GM21526 (cell line): ENCODE results near the gene SH3RF3.

Experiments
- ATAC-seq: cut with Tn5 transposase; IDR thresholded peaks from one replicate; pipeline ENCODE4 v1.9.1; 2021; ENCODE audit warnings: moderate library complexity; ENCODE audit not compliant: unreplicated experiment, low FRiP score

The SH3RF3 gene

DNA sequence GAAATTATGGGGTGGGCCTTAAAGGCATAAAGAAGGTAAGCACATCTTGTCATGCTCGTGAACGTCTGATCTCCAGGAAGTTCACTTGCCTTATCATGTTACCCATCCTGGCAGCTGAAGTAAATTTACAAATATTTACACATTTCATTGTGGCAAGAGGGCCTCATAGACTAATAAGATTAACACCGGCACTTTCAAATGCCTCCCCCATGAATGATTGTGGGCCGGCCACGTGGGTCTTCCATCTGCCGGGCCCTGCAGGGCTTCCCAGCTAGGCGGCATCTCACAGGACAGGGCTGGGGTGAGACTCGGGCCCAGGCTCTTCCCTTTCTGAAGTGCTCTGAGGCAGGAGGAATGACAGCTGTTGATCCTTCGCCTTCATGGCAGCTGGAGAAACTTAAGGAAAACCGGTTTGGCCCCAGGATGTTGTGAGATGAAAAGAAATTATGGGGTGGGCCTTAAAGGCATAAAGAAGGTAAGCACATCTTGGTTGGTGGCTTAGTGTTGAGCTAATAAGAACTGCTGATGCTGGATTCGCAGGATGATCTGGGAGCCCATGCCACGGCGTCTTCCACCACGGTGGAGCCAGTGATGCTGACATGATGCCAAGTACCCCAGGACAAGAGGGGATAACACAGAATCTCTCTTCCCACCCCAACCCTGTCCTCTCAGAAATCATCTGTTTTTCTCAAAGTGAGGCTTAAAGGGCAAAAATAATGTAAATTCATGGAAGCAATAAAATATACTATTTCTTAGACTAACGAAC, 308.5 kb downstream of the SH3RF3 start:
- no peak for ATAC-seq

DNA sequence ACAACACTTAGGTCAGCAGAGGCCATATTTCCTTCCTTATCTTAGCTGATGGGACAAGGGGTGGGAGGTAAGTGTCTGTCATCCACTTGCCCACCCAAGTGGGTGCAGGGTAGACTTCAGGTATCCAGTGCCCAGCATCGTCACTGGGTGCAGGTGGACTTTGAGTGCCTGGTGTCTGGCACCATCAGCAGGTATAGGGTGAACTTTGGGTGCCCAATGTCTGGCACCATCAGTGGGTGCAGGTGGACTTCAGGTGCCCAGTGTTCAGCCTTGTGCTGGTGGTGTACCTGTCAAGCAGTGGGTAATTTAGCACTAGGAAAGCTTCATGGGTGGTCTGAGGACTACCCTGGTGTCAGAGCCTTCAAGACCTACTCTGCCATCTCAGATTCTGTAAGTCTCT, 309.1 kb downstream of the SH3RF3 start:
- ATAC-seq, result no peak

DNA sequence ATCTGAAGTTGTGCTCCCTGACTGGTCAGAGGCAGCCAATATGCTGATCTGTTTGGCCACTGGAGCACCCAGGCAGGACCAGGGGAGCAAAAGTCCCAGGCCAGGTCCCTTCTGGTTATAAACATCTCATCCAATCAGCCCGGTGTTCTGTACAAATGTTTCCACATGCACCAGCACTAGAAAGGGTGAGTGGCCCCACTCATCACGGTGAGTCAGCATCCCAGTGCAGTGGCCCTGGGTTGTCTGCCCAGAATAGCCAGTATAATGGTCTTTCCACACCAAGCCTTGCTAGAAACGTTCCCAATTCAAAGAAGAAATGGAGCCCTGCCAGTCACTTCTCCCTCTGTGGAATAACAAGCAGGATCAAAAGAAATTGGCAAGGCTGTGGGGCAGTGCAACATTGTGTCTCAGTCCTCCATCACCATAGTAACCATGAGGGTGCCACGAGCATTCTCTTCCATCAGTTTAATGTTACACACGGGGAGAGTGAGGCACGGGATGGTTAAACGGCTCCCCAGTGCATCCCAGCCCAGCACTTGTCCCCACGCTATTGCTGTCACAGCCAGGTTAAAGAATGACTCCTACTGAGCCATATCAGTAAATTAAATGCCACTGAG, 309.9 kb downstream of the SH3RF3 start:
- ATAC-seq, result no peak

DNA sequence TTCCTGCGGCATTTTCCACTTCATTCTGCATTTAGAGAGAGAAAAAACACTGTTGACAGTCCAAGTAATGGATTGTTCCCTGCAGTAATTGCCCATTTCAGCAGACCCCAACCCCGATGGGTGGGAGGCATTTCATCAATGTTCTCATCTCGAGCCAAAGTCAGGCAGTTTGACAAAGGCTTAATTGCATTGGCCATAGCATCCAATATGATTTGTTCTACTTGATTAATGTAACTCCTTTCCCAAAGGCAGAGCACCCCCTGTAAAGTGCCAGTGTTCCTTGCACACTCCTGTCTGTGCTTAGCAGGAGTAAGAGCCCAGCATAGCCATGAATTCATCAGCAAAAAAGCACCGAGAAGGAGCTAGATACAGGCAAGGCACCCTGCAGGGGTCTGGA, 310.4 kb downstream of the SH3RF3 start:
- ATAC-seq, result no peak

DNA sequence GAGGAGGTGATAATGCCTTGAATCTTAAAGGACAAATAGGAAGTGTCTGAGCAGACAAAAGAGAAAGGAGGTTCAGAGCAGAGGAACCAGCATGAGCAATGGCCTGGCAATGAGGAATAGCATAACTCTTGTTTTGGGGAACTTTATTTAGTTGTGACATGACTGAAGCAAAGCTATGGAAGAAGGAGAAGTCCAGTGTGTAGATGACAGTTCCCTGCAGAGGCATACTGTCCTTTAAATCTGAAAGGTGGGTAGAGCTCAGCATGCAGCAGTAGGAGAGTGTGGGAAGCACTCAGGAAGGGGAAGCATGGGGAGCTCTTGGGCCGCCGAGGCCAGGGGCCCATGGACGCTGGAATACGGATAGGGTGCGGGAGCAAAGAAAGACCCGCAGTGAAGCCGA, 311.0 kb downstream of the SH3RF3 start:
- ATAC-seq, result no peak

DNA sequence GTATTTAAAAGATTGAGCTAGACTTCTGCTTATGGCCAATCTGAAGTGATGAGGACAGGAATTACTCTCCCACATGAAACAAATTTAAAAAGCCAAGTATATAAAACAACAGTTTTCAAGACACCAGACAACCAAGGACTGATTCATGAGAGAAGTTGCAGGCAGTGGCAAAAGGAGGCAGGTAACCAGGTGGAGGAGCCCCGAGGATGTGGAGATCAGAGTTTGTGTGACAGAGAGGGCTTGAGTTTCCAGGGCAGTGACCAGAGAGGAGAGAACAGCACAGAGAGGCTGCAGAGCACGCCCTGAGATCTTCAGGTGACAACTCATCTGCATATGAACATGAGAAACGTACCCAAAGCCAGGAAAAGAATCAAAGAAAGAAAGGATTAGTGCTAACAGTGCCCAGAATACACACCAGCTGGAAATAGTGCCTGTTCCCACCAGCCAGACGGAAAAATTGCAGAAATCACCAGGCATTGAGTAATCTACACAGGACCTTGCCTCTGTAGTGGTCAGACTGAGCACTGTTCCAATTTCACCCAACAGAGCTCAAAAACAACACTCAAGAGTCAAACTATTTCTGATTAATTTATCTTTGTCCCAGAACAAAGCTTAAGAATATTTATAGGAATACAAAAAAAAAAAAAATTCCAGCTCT, 311.6 kb downstream of the SH3RF3 start:
- no peak for ATAC-seq

DNA sequence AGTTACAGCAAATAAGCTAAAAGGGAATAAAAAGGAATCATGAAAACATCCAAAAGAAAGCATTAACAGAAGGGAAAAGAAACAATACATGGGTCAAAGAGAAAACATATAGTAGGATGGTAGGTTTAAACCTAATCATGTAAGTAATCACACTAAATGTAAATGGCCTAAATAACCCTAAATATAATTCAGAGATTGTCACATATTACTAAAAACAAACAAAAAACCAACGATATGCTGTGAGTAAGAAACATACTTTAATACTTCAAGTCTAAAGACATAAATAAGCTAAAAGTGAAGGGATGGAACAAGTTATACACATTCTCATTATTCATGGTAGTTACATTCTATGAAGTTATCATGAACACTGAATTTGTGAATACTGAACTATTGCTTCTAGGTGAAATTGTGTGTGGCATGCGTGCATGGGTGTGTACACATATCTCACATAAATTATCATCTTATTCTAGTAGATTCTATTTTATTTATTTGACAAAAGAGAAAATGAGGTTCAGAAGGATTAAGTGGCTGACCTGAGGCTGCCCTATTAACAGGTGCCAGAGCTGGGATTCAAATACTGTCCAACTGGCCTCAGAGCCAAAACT, 313.8 kb downstream of the SH3RF3 start:
- no peak for ATAC-seq

DNA sequence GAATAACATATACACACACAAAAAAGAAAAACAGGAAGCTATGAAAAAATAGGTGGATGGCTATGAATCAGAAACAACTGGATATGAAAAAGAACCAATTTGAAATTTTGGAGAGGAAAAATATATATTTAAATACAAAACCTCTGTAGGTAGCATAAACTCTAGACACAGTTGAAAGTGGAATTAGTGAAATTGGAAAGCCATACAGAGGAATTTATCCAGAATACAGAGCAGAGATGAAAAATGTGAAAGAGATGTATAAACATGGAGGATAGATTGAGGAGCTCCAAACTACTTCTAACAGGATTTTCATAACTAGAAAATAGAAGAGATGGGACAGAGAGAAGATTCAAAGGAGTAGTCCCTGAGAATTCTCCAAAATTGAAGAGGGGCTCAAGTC, 315.9 kb downstream of the SH3RF3 start:
- no peak for ATAC-seq

DNA sequence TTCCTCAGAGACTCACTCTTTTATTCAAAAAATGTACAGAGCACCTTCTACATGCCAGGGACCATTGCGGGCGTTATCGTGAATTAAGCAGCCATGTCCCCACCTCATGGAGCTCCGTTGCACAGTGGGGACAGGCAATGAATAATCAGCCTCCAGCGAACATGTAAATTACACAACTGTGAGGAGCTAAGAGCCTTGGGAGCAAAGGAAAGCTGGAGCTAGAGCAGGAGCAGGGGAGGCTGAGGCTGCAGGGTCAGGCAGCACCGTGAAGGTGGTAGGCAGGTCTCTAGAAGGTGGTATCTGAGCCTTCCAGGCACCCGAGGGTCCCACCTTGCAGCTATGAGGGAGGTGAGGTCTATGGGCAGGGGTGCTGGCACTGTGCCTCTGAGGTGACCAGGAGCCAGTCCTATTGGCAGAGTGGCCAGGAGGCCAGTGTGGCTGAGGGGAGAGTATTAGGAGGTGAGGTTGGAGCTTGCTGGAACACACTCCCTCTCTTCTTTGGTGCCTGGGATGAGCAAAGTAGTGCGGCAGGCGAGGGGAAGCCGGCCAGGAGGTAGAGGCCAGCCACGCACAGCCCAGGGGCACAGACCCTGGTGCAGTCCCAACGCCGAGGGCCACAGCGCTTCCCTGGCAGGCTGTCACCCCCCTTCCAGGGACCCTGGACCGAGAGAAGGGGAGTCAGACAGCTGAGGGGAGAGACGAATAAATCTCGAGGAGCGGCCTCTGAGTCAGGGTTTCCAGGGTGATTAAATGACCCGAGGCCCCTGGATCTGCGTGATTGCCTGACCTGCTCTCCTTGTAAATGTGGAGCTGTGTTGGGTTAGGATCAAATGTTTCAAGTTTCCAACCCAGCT, 317.5 kb downstream of the SH3RF3 start:
- no peak for ATAC-seq

DNA sequence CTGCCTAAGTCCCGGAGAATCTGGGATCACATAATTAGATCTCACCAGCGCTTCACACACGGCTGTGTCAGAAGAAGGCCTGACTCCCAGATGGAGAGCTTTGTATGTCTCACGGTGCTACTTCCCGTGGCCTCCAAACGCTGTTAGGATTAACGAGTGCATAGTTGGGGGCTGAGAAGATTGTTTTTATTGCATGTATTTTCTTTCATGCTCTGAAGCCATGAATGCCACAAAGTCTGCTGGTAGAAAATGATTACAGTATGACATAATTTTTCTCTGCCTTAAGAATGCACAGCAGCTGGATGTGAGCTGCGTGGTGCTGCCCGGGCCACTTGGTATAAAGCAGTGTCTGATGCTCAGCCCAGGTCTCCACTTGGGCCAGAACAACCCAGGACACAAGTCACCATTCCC, 318.3 kb downstream of the SH3RF3 start:
- ATAC-seq, result no peak

DNA sequence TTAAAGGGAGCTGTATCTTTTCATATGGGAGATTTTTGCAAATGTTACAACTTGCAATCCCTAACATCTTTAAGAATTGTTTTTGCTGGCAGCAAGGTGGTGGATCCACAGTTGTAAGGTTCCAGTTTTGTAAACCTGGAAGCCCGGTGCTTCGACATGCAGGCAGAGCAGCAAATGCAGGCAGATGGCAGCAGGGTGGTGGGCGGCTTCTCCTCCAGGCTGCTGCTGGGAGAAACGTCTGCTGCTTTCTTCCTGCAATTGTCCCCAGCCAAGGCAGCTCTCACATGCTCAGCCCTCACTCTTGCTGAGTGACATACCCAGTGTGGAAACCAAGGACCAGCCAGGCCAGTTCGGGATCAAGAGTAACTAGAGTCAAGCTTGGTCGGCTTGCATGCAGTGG, 318.8 kb downstream of the SH3RF3 start:
- ATAC-seq, result no peak

DNA sequence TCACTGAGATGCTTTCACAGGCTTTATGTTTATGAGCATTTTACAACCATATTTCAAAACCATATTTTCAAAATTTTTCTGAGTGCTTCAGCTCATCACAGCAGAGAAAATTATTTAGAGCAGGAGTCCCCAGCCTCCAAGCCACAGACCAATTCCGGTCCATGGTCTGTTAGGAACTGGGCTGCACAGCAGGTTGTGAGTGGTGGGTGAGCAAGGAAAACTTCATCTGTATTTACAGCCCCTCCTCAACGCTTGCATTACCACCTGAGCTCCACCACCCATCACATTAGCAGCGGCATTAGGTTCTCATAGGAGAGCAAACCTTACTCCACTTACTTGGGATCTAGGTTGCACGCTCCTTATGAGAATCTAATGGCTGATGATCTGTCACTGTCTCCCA, 319.2 kb downstream of the SH3RF3 start:
- no peak for ATAC-seq

DNA sequence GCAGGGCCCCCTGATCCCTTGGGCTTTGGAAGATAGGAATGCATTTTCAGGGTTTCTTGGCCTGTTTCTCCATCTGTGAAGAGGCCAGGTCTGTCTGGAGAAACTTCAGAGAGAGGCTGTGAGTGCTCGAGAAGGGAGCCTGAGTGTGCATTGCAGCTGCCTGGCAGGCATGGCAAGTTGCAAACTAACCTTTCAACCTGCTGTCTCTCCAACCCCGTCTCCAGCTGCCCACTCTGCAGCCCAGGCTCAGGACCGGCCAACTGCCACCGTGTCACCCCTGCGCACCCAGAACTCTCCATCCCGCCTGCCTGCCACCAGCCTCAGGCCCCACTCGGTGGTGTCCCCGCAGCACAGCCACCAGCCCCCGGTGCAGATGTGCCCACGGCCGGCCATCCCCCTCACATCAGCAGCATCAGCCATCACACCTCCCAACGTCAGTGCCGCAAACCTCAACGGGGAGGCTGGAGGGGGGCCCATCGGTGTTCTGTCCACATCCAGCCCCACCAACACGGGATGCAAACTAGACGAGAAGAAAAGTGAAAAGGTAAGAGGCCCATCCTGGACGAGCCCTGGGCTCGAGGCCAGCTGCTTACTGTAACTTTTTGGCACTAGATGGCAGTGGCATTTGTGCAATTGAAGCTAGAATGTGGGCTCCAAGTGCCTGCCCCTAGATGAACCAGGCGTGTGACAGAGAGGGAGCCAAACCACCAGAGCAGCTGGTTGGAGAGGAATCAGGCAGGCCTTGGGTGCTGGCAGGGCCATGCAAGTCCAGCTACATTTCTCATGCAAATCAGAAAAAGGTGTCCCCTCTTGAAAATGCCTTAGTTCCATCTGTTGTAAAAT, 320.2 kb downstream of the SH3RF3 start:
- no peak for ATAC-seq

DNA sequence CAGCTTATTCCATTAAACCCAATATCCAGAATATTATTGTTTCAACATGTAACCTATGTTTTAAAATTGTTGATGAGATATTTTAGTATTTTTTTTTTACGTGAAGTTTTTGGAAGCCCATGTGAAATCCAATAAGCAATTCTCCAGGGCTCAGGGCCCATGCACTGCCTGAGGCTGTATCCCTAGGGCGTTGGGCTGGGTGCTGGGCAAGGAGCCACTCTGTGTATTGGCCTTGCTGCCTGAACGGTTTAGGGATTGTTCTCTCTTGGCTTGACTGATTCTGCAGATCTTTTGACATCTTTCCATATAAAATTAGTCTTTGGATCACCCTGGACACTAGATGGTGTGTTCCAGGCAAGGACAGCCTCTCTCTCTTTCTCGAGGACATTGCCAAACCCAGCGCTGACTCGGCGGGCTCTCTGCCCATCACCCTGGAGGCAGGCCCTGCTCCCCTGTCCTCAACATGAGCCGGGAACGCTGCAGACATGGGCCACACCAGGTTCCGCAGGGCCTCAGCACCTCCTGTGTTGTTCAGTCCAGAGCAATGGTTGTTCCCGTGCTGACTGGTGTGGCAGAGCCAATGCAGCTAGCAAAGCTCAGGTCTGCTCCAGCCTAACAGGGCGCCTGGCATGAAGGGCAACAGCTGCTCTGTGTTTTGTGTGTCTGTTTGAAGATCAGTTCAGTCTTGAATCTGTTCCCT, 321.7 kb downstream of the SH3RF3 start:
- no peak for ATAC-seq

DNA sequence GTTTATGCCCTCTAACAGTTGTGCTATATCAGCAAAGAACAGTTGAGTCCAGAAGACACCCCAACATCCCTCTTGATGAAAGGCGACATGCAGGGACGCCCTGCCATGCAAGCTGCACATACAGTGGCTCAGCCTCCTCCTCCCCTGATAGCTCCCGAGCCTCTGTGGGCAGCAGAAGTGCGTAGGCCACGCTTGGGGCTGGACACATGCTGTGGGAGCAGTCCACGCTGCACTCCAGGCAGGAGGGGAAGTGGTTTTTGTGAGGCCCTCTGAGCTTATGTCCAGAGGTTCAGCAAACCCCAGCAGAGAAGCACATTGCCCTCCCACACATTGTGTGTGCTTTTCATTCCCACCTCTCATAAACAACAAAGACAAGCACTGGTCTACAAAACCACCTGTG, 322.7 kb downstream of the SH3RF3 start:
- ATAC-seq, result no peak

DNA sequence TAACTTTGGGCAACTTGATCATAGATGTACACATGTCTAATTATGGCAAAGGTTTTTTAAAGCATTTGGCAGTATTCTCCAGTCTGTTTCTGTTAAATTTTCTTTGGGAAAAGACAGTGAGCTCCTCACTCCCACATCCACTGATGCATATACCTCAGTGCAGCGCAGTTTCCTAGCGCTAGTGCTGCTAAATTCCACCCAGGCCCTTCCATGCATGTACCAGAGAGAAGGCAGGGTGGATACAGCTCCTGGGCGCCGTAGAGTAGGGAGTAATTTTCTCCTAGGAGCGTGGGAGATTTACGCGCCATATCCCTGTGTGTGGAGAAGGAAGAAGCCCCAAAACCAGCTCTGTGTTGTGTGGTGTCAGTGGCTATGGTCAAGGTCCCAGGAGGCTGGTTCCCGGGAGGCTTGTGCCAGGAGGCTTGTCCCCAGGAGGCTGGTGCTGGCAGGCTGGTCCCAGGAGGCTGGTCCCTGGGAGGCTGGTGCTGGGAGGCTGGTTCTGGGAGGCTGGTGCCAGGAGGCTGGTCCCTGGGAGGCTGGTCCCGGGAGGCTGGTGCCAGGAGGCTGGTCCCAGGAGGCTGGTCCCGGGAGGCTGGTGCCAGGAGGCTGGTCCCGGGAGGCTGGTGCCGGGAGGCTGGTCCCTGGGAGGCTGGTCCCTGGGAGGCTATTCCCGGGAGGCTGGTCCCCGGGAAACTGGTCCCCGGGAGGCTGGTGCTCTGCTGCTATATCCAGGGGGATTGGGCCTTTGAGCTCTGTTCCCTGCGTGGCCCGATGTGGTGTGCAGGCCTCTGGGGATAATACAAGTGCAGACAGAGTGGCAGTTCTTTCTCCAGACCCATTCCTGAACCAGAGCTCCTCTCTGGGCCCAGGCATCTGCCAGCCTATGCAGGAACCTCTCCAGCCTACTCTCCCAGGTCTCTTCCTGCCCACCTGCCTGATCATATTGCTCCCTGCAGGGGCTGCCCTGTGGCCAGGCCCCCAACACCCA, 323.6 kb downstream of the SH3RF3 start:
- ATAC-seq, result no peak

DNA sequence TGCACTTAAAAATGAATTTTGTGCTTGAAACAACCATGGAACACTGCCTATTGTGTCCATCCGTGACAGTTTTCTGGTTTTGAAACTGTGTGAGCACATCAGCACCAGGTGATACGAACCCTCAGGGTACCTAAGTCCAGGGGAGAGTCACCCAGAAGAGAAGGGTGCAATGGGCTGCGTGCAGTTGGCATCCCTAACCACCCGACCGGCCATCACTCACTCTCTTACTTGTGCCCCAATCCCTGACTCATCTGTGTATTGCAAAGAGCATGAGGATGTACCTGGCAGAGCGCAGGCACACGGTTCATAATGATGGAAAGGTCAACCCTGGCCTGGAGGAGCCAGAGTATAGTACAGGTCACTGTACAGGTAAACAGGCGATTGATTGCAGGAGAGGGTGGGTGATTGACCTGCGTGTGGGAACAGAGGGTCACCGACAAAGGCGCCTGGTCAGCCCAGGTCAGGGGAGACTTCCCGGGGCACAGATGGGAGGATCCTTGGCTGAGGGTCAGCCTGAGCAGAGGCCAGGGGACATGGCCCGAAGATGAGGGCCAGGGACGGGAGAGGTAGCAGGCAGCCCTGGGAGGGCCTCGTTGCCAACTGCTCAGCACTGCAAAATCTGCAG, 324.5 kb downstream of the SH3RF3 start:
- no peak for ATAC-seq

DNA sequence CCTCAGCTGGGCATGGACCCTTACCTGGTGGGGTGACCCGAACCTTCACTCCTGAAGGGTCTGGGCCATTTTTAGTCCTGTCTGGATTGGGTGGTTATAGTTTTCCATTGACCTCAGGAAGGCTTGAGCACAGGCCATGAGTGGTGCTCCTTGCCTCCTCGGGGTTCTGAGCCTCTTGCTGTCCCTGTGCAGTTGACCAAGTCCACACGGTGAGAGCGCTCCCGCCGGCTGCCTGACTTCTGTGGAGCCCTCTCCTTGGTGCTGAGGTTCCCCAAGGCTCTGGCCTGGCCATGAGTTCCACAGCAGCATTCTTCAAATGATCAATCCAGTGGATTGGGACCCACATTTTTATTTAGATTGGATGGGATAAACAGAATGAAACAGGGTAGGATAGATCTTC, 325.3 kb downstream of the SH3RF3 start:
- ATAC-seq, result no peak
